A673 (cell line): ENCODE results near the gene ADARB2. TPM values are rescaled to one million over a fixed set of nuclear protein-coding genes. Genes with fewer than 3 reads are reported as not detected.

Experiments
- BruUV-seq: library from RNA; stranded (reverse); fragments of 400-500 nt; replicated peaks from 2 replicates; lab custom pipeline; 2021; lab: Mats Ljungman, UMichigan
- CTCF ChIA-PET: fragments of 300-600 bp; sonication (Branson Sonifier 250); formaldehyde crosslinking; loops from one replicate; lab custom pipeline; 2022; ENCODE audit warnings: antibody characterized with exemption; lab: Charles Lee
- POLR2A ChIA-PET: fragments of 300-600 bp; sonication (Branson Sonifier 250); formaldehyde crosslinking; loops from one replicate; lab custom pipeline; 2022; ENCODE audit warnings: antibody characterized with exemption; ENCODE audit not compliant: low non-redundant PET; lab: Charles Lee
- DNase-seq: peaks from one replicate; pipeline ENCODE4 v3.0.0-alpha.2; 2015; ENCODE audit warnings: low spot score
- H3K27ac ChIP-seq: fragments of 200-600 bp; sonication (generic); 2 replicates; pipeline ENCODE4 v1.5.1; 2016; ENCODE audit warnings: mixed run types, low read depth, mild to moderate bottlenecking, mixed read lengths, antibody characterized with exemption, low read length; ENCODE audit not compliant: poor library complexity, severe bottlenecking
- H3K27me3 ChIP-seq: fragments of 200-600 bp; sonication (generic); replicated peaks from 2 replicates; pipeline ENCODE4 v1.6.1; 2017; ENCODE audit warnings: mixed run types, low read depth, mild to moderate bottlenecking, mixed read lengths, antibody characterized with exemption, low read length; ENCODE audit not compliant: insufficient read depth, poor library complexity
- H3K36me3 ChIP-seq: fragments of 200-600 bp; sonication (generic); 2 replicates; pipeline ENCODE4 v1.6.1; 2016; ENCODE audit warnings: mixed run types, mild to moderate bottlenecking, mixed read lengths, antibody characterized with exemption, low read length; ENCODE audit not compliant: insufficient read depth, poor library complexity, severe bottlenecking
- H3K4me1 ChIP-seq: fragments of 200-600 bp; sonication (generic); 2 replicates; pipeline ENCODE4 v1.6.1; 2017; ENCODE audit warnings: mixed run types, mild to moderate bottlenecking, mixed read lengths, antibody characterized with exemption, low read length; ENCODE audit not compliant: insufficient read depth, poor library complexity, severe bottlenecking
- H3K4me3 ChIP-seq: fragments of 200-600 bp; sonication (generic); 2 replicates; pipeline ENCODE4 v1.5.1; 2016; ENCODE audit warnings: low read depth, mixed run types, mild to moderate bottlenecking, mixed read lengths, low read length; ENCODE audit not compliant: poor library complexity, severe bottlenecking
- H3K9me3 ChIP-seq: fragments of 200-600 bp; sonication (generic); 2 replicates; pipeline ENCODE4 v1.6.1; 2016; ENCODE audit warnings: mixed run types, low read depth, mild to moderate bottlenecking, mixed read lengths, antibody characterized with exemption, low read length; ENCODE audit not compliant: poor library complexity, severe bottlenecking
- CTCF ChIP-seq: fragments of 300-800, 200-600 bp; sonication (generic); conservative IDR thresholded peaks from 2 replicates; pipeline ENCODE4 v1.5.1; 2017; ENCODE audit warnings: low read depth, mild to moderate bottlenecking, antibody characterized with exemption, low read length, moderate library complexity, mixed read lengths
- EZH2 ChIP-seq: fragments of 200-600 bp; sonication (generic); IDR thresholded peaks from 2 replicates; pipeline ENCODE4 v1.6.1; 2017; ENCODE audit warnings: borderline replicate concordance, low read depth, mild to moderate bottlenecking, mixed read lengths, antibody characterized with exemption, low read length; ENCODE audit not compliant: poor library complexity, severe bottlenecking
- intact Hi-C: fragments of 100-400 bp; cut with micrococcal nuclease; formaldehyde crosslinking; loops from one replicate; pipeline ENCODE4 v1.10.0; 2022; ENCODE audit not compliant: unreplicated experiment
- total RNA-seq: library from RNA; stranded (reverse); gene quantifications from 2 replicates; pipeline ENCODE4 v1.2.3, GENCODE V29; 2021

The ADARB2 gene
- total RNA-seq, 1 experiment from 2014 or later: not detected

GRCh38 chr10:1552406-1552805, 184.9 kb downstream of the ADARB2 start:
- no peak for TF ChIP-seq CTCF
- no peak for TF ChIP-seq EZH2
- no peak for DNase-seq
- H3K27me3 ChIP-seq: peaks cover 92% of the 10 kb centered on the region
- H3K27ac ChIP-seq: no peak overlapping the region
- no TSS peak for BruUV-seq
- H3K4me1 ChIP-seq: no peaks in the 10 kb centered on the region
- intact Hi-C loops: no loop called here
- no peaks in the 10 kb centered on the region for H3K9me3 ChIP-seq
- H3K4me3 ChIP-seq: no peak overlapping the region
- ChIA-PET POLR2A (no interaction called here), CTCF (no interaction called here)
- H3K36me3 ChIP-seq: no peaks in the 10 kb centered on the region

GRCh38 chr10:1551636-1552338, 185.5 kb downstream of the ADARB2 start:
- no TSS peak for BruUV-seq
- Histone ChIP-seq H3K36me3 (no peaks in the 10 kb centered on the region), H3K4me3 (no peak overlapping the region), H3K27ac (no peak overlapping the region), H3K27me3 (peaks cover 89% of the 10 kb centered on the region), H3K4me1 (no peaks in the 10 kb centered on the region), H3K9me3 (no peaks in the 10 kb centered on the region)
- no peak for TF ChIP-seq CTCF
- no peak for TF ChIP-seq EZH2
- POLR2A ChIA-PET: no interaction called here
- intact Hi-C loops: no loop called here
- CTCF ChIA-PET: no interaction called here
- no peak for DNase-seq

DNA sequence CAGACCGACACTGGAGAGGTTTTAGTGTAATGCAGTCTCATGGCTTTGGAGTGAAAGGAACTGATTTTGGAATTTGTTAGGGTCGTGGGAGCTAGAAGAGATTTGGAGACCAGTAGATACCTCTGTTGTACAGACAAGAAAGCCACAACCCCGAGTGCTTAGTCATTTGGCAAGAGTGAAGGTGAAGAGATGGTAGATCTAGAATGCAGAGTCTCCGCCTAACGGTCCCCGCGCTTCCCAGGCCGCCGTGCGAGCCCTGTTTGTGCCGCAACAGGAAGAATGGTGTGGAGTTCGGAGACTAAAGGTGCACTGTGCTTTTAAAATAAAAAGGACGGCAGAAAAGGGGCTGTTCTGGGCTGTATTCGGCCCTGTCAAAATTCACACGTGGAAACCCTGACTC, 186.7 kb downstream of the ADARB2 start:
- Histone ChIP-seq H3K36me3 (no peaks in the 10 kb centered on the region), H3K4me3 (no peak overlapping the region), H3K4me1 (no peaks in the 10 kb centered on the region), H3K27me3 (peaks cover 89% of the 10 kb centered on the region), H3K9me3 (no peaks in the 10 kb centered on the region), H3K27ac (no peak overlapping the region)
- no peak for TF ChIP-seq EZH2
- TF ChIP-seq CTCF: no peak
- ChIA-PET CTCF (no interaction called here), POLR2A (no interaction called here)
- intact Hi-C loops: no loop called here
- no peak for DNase-seq
- no TSS peak for BruUV-seq
